ENCODE results near the gene VMP1. TPM values are rescaled to one million over a fixed set of nuclear protein-coding genes. Genes with fewer than 3 reads are reported as not detected.
A peak's percentile ranks its signal among the peaks of the same experiment; 100 is the strongest.
"Not testable (repeated sequence)": the region's sequence is repeated elsewhere in the genome, so short reads cannot be mapped to it uniquely, and the experiment has no call there.

VMP1 gene
- total RNA-seq, 1 donor from 2014 or later: 176 TPM

DNA sequence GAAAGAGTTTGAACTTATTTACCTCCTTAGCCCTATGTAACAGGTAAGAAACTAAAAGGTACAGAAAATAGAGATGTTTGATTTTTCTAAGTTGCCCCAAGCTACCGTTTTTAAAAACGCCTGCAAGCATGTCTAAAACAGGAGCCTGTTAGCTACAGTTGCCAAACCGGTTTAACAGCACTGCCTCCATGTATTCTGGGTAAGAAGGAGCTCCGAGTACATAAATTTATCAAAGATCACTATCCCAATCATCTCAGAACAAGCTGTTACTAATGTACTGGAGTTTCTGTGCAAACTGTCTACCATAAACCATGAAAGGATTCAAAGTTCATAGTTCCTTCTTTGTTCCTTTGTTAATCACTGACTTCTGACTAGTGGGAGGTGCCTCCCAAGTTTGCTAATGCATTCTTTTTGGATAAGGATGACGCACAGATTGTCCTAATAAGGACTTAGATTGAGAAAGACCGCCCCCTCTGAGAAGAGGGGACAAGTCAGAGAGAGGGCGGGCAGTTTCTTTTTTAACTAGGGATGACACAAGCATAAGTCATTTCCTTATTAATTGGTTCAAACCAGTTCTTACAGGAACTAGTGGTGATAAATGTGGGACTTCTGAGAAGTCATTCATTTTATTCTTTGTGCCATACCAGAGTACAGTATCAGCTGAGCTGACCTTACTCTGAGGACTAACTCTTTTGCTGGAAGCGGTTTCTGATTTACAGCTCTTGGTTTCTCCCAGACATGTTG lies 130.0 kb downstream of the VMP1 start:
- intact Hi-C loops (cut with micrococcal nuclease): loop anchor here (1.0 to 5.0 kb wide), 6 partner anchors 8 to 220 kb away; partner anchors contain the start of genes CLTC, RPS6KB1 and TUBD1
- no peaks in the 10 kb centered on the region for H3K9me3 Mint-ChIP-seq
- CTCF ChIA-PET: interaction anchor here (0.7 to 5.0 kb wide), 8 partner anchors 10 to 90 kb away, joined by 3 to 37 read pairs (median 8); no protein-coding TSS in a partner anchor
- ATAC-seq (ENCODE audit: low read depth) (peak; percentile 87), DNase-seq (no peak)
- H3K36me3 Mint-ChIP-seq (ENCODE audit: low read depth): peaks cover 49% of the 10 kb centered on the region
- POLR2A ChIA-PET: interaction anchor here (0.5 to 9.2 kb wide), 28 partner anchors 16 to 1500 kb away, joined by 3 to 379 read pairs (median 6); partner anchors contain the start of genes CLTC, PPM1D, RPS6KB1 and TUBD1
- H3K27me3 Mint-ChIP-seq: no peaks in the 10 kb centered on the region
- H3K4me1 Mint-ChIP-seq: peaks cover 60% of the 10 kb centered on the region
- TF ChIP-seq, protein P1, sequence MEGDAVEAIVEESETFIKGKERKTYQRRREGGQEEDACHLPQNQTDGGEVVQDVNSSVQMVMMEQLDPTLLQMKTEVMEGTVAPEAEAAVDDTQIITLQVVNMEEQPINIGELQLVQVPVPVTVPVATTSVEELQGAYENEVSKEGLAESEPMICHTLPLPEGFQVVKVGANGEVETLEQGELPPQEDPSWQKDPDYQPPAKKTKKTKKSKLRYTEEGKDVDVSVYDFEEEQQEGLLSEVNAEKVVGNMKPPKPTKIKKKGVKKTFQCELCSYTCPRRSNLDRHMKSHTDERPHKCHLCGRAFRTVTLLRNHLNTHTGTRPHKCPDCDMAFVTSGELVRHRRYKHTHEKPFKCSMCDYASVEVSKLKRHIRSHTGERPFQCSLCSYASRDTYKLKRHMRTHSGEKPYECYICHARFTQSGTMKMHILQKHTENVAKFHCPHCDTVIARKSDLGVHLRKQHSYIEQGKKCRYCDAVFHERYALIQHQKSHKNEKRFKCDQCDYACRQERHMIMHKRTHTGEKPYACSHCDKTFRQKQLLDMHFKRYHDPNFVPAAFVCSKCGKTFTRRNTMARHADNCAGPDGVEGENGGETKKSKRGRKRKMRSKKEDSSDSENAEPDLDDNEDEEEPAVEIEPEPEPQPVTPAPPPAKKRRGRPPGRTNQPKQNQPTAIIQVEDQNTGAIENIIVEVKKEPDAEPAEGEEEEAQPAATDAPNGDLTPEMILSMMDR (IDR thresholded peaks at IDR 0.05): no peak
- H3K4me3 Mint-ChIP-seq: peak overlapping the region; percentile 96
- peak overlapping the region; percentile 97 for H3K27ac Mint-ChIP-seq

DNA sequence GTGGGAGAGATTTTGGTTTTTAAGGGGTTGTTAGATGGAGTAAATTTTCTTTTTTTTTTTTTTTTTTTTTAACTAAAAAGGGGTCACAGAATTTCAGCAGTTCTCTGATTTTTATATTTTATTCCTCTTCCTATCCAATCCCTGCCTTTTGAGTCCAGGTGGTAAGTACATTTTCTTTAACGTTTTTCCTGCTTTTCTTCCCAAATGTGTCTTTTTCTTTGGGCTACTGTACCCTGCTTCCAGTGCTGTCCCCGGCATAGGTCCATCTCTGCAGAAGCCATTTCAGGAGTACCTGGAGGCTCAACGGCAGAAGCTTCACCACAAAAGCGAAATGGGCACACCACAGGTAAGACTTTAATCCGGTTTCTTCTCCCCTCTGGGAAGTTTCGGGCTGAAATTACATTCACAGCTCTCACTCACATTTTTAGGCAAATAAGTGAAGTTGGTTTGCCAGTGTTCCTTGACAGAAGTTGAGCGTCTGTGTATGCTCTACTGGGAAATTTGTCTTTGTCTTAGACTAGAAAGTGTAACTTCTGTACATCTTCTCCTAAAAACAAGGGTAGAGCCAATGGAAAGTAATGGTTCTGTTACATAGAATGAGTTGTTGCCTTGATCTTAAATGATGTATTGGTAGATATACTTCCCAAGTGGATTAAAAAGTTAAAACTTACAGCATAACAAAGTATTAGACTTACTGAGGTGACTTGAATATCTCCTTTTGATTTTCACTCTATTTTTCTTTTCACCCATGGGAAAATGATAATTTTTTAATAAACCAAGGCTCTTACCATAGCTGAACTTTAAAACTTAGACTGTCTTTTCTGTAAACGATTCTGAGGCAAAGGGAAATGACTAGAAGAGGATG lies 130.8 kb downstream of the VMP1 start:
- ChIA-PET POLR2A (interaction anchor here (0.5 to 9.2 kb wide), 33 partner anchors 17 to 1501 kb away, joined by 3 to 379 read pairs (median 6); partner anchors contain the start of genes CLTC, PPM1D, RPS6KB1 and TUBD1), CTCF (interaction anchor here (0.7 to 5.0 kb wide), 14 partner anchors 9 to 91 kb away, joined by 3 to 37 read pairs (median 4); no protein-coding TSS in a partner anchor)
- H3K27ac Mint-ChIP-seq: peak overlapping the region; percentile 97
- intact Hi-C loops (cut with micrococcal nuclease): loop anchor here (2.0 to 5.0 kb wide), 2 partner anchors 15 to 221 kb away; partner anchors contain the start of gene CLTC
- no peaks in the 10 kb centered on the region for H3K27me3 Mint-ChIP-seq
- H3K36me3 Mint-ChIP-seq (ENCODE audit: low read depth): peaks cover 53% of the 10 kb centered on the region
- peak overlapping the region; percentile 96 for H3K4me3 Mint-ChIP-seq
- ATAC-seq (ENCODE audit: low read depth) (peak; percentile 7), DNase-seq (no peak)
- TF ChIP-seq, protein P1 (IDR thresholded peaks at IDR 0.05): no peak
- peaks cover 60% of the 10 kb centered on the region for H3K4me1 Mint-ChIP-seq
- no peaks in the 10 kb centered on the region for H3K9me3 Mint-ChIP-seq

- no peaks in the 10 kb centered on the region for H3K27me3 Mint-ChIP-seq
- DNase-seq (no peak), ATAC-seq (ENCODE audit: low read depth) (no peak)
- H3K4me1 Mint-ChIP-seq: peaks cover 68% of the 10 kb centered on the region
- H3K36me3 Mint-ChIP-seq (ENCODE audit: low read depth): peaks cover 51% of the 10 kb centered on the region
- peak overlapping the region; percentile 97 for H3K27ac Mint-ChIP-seq
- intact Hi-C loops (cut with micrococcal nuclease): loop anchor here (1.0 to 5.0 kb wide), 3 partner anchors 13 to 222 kb away; partner anchors contain the start of gene CLTC
- ChIA-PET CTCF (interaction anchor here (1.1 to 5.0 kb wide), 10 partner anchors 9 to 89 kb away, joined by 3 to 37 read pairs (median 8); no protein-coding TSS in a partner anchor), POLR2A (interaction anchor here (0.6 to 9.2 kb wide), 8 partner anchors 22 to 93 kb away, joined by 3 to 379 read pairs (median 4); partner anchors contain the start of genes RPS6KB1 and TUBD1)
- TF ChIP-seq, protein P1 (IDR thresholded peaks at IDR 0.05): no peak
- peak overlapping the region; percentile 96 for H3K4me3 Mint-ChIP-seq
- H3K9me3 Mint-ChIP-seq: no peaks in the 10 kb centered on the region
These were observed 132.3 kb downstream of the VMP1 start for GRCh38 chr17:59839651-59840328.

GRCh38 chr17:59840329-59841090 lies 133.1 kb downstream of the VMP1 start:
- Mint-ChIP-seq H3K36me3 (ENCODE audit: low read depth) (peaks cover 51% of the 10 kb centered on the region), H3K27me3 (no peaks in the 10 kb centered on the region), H3K4me3 (peak overlapping the region; percentile 96), H3K9me3 (no peaks in the 10 kb centered on the region), H3K27ac (peak overlapping the region; percentile 97), H3K4me1 (peaks cover 75% of the 10 kb centered on the region)
- DNase-seq (no peak), ATAC-seq (ENCODE audit: low read depth) (no peak)
- intact Hi-C loops (cut with micrococcal nuclease): no loop called here
- TF ChIP-seq, protein P1 (IDR thresholded peaks at IDR 0.05): no peak
- ChIA-PET POLR2A (interaction anchor here (0.6 to 9.2 kb wide), 4 partner anchors 54 to 93 kb away, joined by 3 to 379 read pairs (median 70); no protein-coding TSS in a partner anchor), CTCF (interaction anchor here (1.2 to 5.0 kb wide), 5 partner anchors 13 to 88 kb away, joined by 3 to 36 read pairs (median 16); no protein-coding TSS in a partner anchor)

GRCh38 chr17:59841091-59841881 lies 133.8 kb downstream of the VMP1 start:
- DNase-seq; intact Hi-C loops (cut with micrococcal nuclease); H3K9me3 Mint-ChIP-seq; ATAC-seq (ENCODE audit: low read depth); H3K27me3 Mint-ChIP-seq: not testable (repeated sequence)
- ChIA-PET POLR2A (interaction anchor here (1.2 to 9.2 kb wide), 3 partner anchors 54 to 89 kb away, joined by 3 to 379 read pairs (median 137); no protein-coding TSS in a partner anchor), CTCF (interaction anchor here (1.0 to 5.0 kb wide), 4 partner anchors 18 to 89 kb away, joined by 3 to 36 read pairs (median 14); no protein-coding TSS in a partner anchor)
- Mint-ChIP-seq H3K4me3 (peak overlapping the region; percentile 96), H3K4me1 (peaks cover 82% of the 10 kb centered on the region), H3K27ac (peak overlapping the region; percentile 97), H3K36me3 (ENCODE audit: low read depth) (peaks cover 51% of the 10 kb centered on the region)

- intact Hi-C loops (cut with micrococcal nuclease): loop anchor here (2.0 kb wide), 1 partner anchor 17 kb away; no protein-coding TSS in a partner anchor
- Mint-ChIP-seq H3K4me3 (peak overlapping the region; percentile 71), H3K4me1 (peaks cover 83% of the 10 kb centered on the region), H3K27ac (peak overlapping the region; percentile 84), H3K36me3 (ENCODE audit: low read depth) (peaks cover 51% of the 10 kb centered on the region)
- not testable (repeated sequence) for H3K27me3 Mint-ChIP-seq; H3K9me3 Mint-ChIP-seq; ATAC-seq (ENCODE audit: low read depth); DNase-seq
- ChIA-PET POLR2A (interaction anchor here (8.1 to 9.2 kb wide), 2 partner anchors 55 to 89 kb away, joined by 137 to 379 read pairs; no protein-coding TSS in a partner anchor), CTCF (interaction anchor here (1.0 to 5.0 kb wide), 4 partner anchors 18 to 89 kb away, joined by 3 to 36 read pairs (median 14); no protein-coding TSS in a partner anchor)
These were observed 134.4 kb downstream of the VMP1 start for GRCh38 chr17:59841882-59842263.
